ENCODE data around the gene MAML1.
"Not testable (repeated sequence)": the region's sequence is repeated elsewhere in the genome, so short reads cannot be mapped to it uniquely, and the experiment has no call there.

MAML1 gene, protein sequence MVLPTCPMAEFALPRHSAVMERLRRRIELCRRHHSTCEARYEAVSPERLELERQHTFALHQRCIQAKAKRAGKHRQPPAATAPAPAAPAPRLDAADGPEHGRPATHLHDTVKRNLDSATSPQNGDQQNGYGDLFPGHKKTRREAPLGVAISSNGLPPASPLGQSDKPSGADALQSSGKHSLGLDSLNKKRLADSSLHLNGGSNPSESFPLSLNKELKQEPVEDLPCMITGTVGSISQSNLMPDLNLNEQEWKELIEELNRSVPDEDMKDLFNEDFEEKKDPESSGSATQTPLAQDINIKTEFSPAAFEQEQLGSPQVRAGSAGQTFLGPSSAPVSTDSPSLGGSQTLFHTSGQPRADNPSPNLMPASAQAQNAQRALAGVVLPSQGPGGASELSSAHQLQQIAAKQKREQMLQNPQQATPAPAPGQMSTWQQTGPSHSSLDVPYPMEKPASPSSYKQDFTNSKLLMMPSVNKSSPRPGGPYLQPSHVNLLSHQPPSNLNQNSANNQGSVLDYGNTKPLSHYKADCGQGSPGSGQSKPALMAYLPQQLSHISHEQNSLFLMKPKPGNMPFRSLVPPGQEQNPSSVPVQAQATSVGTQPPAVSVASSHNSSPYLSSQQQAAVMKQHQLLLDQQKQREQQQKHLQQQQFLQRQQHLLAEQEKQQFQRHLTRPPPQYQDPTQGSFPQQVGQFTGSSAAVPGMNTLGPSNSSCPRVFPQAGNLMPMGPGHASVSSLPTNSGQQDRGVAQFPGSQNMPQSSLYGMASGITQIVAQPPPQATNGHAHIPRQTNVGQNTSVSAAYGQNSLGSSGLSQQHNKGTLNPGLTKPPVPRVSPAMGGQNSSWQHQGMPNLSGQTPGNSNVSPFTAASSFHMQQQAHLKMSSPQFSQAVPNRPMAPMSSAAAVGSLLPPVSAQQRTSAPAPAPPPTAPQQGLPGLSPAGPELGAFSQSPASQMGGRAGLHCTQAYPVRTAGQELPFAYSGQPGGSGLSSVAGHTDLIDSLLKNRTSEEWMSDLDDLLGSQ

DNA sequence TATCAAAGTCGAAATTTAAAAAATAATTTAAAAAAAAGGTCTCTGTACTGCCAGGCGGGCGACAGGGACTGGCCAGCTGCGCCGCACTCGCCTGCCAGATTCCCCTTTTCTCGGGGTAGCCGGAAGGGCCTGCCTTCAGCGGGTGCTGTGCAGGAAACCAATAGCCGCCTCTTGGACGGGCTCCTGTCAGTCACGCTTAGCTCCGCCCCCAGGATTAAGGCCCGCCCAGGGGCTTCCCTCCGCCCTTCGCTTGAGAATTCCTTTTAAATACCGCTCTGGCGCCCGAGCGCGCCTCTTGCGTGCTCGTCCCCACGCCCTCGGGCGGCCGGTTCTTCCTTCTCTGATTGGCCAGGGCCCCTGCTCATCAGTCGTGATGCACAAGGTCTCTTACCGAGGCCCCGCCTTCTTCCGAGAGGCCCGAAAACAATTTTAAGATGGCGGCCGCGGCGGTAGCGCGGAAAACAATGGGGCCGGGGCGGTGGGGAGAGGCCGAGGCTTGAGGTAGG, at the start of gene MAML1:
Gene MAML1 (plus strand): TSS at position 411 of the 506 bp plus-strand sequence. CDS start 291 bp downstream, outside the sequence.
- DNase-seq: peak; percentile 95

DNA sequence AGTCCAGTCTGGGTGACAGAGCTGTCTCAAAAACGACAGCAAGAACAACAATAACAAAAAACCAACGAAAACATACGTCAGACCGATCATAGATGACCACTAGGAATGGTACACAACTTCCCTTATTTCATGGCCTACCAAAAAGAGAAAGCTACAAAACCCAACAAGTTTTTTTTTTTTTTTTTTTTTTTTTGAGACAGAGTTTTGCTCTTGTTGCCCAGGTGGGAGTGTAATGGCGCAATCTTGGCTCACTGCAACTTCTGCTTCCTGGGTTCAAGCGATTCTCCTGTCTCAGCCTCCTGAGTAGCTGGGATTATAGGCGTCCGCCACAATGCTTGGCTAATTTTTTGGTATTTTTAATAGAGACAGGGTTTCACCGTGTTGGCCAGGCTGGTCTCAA, 43.4 kb upstream of the MAML1 start:
- DNase-seq: not testable (repeated sequence)

DNA sequence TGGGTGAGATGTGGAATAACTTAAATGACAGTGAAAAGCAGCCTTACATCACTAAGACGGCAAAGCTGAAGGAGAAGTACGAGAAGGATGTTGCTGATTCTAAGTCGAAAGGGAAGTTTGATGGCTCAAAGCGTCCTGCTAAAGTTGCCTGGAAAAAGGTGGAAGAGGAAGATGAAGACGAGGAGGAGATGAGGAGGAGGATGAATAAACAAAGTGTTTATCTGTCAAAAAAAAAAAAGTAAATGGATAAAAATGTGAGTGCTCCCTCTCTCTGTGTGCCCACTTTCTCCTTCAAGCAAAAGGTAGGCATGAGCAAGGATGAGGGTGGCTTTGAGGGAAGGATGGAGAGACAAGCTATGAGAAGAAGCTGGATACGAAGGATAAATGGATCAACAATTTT, 38.1 kb upstream of the MAML1 start:
- DNase-seq: no peak

DNA sequence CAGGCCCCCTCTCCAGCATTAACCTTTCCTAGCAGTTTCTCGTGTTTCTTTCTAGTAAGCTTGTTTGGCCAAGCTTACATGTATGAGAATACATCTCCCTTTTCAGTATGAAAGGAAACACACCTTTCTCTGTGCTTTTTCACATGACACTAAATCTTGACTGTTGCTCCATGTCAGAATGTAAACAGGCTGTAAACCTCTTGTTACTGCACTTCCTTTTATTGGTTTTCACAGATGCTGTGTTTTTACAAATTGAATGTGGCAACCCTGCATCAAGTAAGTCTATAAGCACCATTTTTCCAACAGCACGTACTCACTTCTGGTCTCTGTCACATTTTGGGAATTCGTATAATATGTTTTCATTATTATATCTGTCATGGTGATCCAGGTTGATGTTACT, 36.0 kb upstream of the MAML1 start:
- peak; percentile 19 for DNase-seq

DNA sequence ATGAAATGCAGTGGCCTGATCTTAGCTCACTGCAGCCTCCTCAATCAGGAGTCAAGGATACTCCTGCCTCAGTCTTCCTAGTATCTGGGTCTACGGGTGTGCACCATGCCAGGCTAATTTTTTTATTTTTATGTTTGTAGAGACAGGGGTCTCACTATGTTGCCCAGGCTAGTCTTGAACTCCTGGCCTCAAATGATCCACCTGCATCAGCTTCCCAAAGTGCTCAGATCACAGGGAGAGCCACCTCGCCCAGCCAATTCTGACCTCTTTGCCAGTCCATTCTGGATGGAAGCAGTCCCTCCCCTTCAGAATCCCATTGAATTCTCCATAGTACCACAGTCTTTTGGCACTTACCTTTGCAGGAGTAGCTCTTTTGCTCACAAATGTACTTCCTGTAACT, 35.5 kb upstream of the MAML1 start:
- DNase-seq: no peak

DNA sequence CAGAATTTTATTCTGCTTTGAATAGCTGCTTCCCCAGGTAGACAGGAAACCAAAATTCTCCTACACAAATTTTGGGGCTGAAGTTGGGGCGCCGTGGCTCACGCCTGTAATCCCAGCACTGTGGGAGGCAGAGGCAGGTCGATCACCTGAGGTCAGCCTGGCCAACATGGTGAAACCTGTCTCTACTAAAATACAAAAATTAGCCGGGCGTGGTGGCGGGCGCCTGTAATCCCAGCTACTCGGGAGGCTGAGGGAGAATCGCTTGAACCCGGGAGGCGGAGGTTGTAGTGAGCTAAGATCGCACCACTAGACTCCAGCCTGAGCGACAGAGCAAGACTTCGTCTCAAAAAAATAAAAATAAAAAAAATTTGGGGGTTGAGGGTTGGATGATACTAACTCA, 35.1 kb upstream of the MAML1 start:
- not testable (repeated sequence) for DNase-seq

DNA sequence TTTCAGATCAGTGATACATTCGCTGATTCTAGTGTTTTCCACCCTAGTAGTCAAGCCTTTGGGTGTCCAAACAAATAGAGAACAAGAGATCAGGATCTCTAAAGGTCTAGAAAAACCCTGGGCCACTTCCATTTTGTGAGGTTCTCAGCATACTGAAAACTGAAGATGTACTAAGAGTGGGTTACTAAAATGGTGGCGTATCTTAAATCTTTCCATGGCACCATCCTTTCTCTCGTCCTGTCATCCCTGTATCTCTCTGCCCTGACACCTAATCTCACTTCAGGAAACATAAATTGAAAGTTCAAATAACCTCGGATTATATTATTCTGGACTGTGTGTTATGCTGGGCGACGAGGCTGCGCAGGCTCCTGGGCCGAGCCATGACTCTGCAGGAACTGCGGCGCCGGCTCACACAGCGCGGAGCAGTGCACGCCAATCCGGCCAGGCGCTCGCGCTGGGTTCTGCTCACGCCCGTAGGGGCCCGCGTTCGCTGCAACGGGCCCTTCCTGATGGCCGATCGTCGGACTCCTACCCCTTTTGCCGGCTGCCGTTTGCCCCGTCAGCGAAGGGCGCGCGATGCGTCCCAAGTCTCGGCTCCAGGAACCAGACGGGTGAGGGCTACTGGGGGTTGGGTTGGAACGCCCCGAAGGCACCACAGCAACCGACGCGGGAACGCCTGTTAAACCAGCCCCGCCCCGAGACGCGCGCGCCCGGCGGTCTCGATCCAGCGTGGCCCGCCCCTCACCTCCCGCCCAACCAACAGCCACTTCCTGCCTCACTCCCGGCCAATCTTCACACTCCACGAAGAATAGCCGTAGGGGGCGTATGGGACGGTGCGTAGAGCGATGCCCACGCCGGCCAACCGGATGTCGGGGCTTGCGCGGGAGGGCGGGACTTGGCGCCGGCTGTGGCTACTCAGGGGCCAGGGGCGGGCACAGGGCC, 34.4 kb upstream of the MAML1 start:
- DNase-seq: peak; percentile 97

DNA sequence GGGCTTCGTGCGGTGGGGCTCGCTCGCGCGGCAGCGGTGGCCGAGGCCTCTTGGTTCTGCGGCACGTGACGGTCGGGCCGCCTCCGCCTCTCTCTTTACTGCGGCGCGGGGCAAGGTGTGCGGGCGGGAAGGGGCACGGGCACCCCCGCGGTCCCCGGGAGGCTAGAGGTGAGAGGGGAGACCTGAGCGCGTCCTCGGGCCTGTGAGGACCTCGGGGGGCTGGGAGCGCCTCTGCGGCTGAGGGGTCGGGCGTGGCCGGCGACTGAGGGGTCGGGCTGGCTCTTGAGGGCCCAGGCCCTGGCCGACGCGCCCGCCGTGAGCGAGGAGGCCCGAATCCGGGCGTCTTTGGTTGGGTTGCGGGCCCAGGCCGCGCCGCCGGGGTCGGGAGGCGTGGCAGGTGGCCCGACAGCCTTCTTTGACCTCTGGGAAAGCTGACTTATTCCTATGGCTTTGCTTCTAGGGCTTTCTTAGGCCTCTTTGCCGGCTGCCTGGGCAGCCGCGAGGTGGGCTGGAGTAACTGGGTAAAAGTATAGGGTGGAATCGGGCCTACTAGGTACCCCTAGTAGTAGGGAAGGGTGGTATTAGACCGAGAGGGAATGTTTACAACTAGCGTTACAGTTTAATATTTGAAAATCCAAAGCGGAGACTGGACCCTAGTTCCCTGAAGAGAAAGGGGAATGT, 33.5 kb upstream of the MAML1 start, which contains the start of gene CANX:
Gene CANX (plus strand): TSS at position 33 of the 681 bp plus-strand sequence. CDS start 6,715 bp downstream, outside the sequence.
- no peak for DNase-seq

DNA sequence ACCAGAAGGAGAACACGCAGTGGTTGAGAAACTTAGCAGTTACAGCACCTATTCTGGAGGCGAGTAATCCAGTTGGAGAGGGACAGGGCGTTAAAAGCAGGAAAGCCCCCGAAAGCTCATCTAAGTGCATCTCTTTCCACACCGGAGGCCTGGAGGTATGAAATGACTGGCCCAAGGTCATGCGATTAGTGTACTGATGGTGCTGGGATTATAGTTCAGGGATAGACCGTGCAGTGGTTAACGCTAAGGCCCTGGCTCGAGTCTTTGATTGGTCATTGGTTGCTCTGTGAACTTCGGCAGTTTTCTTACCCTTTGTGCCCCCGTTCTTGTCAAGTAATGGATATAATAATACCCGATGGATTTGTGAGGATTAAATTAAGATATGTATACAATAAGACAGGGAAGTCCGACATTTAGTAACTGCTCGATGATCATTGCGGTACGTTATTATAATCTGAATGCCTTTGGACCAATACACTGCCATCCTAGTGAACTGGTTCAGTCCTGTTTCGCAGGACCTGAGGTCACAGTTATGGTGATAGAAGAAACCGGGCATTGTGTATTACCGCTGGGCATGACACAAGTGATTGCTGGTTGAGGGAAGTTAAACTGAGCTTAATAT, 32.9 kb upstream of the MAML1 start:
- DNase-seq: no peak

DNA sequence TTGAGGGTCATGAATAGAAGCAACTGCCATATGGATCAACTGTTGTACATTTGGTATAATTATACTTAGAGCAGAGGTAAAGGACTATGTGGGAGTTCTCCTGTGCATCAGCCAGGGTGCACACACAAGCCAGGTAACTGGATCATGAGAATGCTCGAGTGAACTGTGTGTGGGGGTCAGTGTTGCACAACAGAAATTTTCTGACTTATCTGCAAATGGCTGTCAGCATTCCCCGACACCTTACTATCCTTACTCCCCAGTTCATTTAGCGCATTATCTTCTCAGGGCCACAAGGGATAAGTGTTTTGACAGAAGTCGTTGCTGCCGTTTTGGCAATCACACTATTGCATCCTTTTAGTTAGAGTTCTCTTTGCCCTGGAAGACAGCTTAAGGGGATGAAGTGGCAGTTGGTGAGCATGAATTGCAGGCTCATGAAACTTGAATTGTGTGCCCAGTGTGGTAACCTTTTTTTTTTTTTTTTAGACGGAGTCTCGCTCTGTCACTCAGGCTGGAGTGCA, 32.2 kb upstream of the MAML1 start:
- DNase-seq: no peak

DNA sequence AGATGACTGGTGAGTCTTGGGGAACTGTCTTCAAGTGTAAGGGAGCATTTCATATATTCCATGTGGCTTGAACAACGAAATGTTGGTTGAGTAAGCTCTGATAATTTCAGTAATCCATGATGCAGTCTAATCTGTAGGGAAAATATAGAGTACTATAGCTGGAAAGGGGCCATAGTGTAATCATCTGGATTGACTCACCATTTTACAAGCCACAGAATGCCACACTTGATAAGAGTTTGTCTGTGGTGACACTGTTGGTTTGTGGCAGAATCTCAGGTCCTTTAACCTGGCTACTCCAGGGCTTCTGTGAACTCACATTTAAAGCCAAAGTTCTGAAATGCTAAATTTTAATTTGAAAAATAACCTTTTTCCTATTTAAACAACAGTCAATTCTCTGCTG, 16.3 kb upstream of the MAML1 start:
- no peak for DNase-seq

DNA sequence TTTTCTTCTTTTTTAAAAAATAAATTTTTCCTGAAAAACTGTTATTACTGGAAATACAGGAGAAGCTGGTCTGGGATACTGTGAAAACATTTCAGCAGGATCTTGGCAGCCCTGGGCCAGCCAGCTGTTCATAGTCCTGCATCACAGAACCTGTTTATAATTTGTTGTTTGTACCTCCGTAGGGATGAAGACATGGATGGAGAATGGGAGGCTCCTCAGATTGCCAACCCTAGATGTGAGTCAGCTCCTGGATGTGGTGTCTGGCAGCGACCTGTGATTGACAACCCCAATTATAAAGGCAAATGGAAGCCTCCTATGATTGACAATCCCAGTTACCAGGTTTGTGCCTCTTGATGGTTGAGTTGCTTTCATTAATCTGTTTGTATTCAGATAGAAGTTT, 12.4 kb upstream of the MAML1 start:
- no peak for DNase-seq

DNA sequence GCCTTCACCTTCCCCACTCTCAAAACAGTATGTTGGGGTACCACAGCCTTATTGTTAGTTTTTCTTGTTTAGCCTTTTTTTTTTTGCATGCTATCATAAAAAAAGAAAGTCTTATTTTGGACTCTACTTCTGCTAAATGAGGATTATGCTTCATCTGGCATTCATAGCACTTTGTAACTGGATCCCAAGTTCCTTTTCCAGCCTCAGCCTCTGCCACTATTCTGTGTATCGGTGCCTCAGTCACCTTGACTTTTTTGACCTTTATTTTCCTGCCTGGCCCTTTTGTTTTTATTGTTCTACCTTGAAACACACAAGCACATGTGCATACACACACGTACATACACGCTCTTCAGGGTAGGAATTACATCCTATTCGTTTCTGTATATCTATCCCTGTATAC, 8.5 kb upstream of the MAML1 start:
- DNase-seq: no peak

DNA sequence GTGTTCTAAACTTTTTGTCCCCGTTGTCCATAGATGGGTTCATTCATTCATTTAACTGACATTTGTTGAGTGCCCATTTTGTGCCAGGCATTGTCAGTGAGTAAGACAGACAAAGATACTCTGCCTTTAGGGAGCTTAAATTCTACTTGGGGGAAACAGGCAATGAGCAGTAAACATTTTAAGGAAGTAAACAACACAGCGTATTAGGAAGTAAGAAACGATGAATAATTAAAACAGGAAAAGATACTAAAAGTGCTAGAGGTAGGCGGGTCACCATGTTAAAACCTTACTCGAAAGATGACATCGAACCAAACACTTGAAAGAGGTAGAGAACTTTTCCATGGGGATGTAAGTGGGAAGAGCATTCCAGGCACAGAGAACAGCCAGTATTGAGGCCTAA, 5.5 kb upstream of the MAML1 start:
- DNase-seq: no peak

DNA sequence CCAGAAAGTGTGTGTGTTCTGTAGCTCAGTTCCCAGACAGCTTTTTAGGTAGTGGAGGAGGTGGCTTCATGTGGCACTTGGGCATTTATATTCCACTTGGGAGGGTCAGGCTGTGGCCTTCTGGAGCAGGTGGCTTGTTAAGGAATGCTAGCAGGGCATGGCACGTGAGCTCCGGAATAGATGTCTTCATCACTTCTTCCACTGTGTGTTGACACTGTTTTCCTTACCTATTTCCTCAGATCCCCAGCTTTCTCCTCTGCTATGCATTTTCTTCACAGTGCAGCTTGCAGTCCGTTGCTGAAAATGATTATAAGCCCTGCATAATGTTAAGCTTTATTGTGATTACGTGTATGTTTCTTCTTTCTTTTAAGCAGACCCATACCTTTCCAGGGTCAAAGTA, 3.3 kb upstream of the MAML1 start:
- no peak for DNase-seq

DNA sequence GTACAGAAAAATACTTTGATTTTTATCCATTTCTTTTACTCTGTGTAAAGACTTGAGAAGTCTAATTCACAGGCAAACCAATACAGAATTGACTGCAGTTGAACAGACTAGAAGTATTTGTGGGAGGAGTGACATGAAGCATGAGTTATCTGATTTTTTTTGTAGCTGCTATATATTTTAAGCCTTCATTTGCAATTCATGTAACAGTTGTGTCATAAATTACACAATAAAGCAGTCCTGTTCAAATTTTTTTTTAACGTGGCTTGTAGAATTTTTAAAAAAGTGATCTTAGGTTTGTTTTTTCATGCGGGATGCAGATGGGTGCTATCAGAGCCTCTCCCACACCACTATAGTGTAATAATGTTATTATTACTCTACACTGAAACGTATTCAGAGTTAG, 2.9 kb upstream of the MAML1 start:
- DNase-seq: no peak

DNA sequence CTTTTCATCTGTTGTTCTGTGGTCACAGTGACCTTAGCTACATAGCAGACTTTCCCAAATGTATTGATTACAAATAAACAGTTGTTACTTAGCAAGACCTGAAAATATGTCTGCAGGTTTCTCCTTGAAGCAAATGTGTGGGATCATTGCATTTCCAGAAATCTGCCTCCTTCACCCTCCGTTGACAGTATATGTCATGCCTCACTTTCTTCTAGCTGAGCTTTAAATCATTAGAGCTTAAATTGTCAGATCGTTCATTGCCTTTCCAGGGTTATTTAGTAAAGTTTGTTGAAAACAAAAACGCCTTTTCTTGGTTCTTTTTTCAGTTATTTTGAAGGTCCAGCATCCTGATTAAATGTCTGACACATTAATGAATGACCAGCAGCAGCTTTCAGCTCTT, 2.3 kb upstream of the MAML1 start:
- no peak for DNase-seq

DNA sequence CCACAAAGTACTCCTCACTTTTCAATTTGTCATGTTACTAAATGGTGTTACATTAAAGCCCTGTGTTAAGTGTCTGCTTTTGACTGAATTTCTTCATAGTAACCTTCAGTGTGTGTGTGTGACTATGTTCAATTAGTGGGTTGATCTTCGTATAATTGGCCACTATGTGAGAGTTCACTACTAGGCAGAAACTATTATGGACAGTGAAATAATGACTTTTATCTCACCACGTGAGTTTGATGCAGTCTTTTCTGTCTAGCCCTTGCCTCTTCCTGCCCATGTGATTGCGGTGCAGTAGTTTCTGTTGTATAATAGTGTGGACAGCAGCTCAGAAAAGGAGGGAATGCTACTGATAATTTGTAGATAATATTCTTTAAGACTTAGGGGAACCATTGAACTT, 1.8 kb upstream of the MAML1 start:
- DNase-seq: no peak

DNA sequence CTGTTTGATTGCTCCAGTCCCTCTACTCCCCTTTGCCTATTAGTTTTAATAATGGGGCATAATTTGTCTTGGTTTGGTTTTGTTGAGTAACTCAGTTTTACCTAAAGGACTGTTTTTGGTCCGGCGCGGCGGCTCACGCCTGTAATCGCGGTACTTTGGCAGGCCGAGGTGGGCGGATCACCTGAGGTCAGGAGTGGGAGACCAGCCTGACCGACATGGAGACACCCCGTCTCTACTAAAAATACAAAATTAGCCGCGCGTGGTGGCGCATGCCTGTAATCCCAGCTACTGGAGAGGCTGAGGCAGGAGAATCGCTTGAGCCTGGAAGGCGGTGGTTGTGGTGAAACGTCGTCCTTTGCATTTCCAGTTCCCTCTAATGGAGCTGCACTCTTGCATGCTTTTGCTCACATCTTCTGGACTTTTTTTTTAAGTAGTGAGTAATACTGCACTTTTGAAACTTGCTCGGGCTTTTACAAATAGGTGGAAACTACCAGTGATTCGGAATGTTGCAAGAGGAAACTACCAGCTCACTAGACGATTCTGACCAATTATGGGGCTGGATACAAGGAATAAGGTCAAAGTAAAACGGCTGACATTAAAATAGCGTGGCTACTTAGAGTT, 721 bp upstream of the MAML1 start:
- peak; percentile 85 for DNase-seq
